Endothelial cell of umbilical vein (primary cell): ENCODE measurements around the gene PALB2. TPM values are rescaled to one million over a fixed set of nuclear protein-coding genes. Genes with fewer than 3 reads are reported as not detected.

Source experiments
- BruUV-seq: library from RNA; stranded (reverse); fragments of 400-500 nt; replicated peaks from 2 replicates; lab custom pipeline; 2021; lab: Mats Ljungman, UMichigan
- CTCF ChIA-PET: fragments of 300-600, 350-600 bp; sonication (Branson Sonifier 250); formaldehyde crosslinking; loops from one replicate; lab custom pipeline; 2021; ENCODE audit warnings: antibody characterized with exemption, inconsistent platforms; lab: Charles Lee
- POLR2A ChIA-PET: fragments of 300-600, 350-600 bp; sonication (Branson Sonifier 250); formaldehyde crosslinking; loops from one replicate; lab custom pipeline; 2021; ENCODE audit warnings: antibody characterized with exemption, inconsistent platforms; lab: Charles Lee
- DNase-seq: peaks from one replicate; pipeline ENCODE4 v3.0.0-alpha.2; 2011; ENCODE audit warnings: low read depth, low spot score
- FAIRE-seq: peaks from 2 replicates; lab custom pipeline; 2011; peaks lifted over from hg19 to GRCh38; lab: Jason Lieb, UNC
- H2AFZ ChIP-seq: 2 replicates; pipeline ENCODE4 v1.6.0; 2012; ENCODE audit warnings: low read depth, low read length, control low read depth, inconsistent platforms
- H3K27ac ChIP-seq: 2 replicates; pipeline ENCODE4 v1.5.1; 2011; ENCODE audit warnings: low read depth, mild to moderate bottlenecking, control low read depth, low read length, moderate library complexity; ENCODE audit not compliant: insufficient read depth
- H3K27me3 ChIP-seq, 2 experiments: 2 replicates each; pipeline versions ENCODE4 v1.6.0 to v1.6.1; 2011; ENCODE audit warnings: low read length in 2 of 2, mixed read lengths in 1 of 2; ENCODE audit not compliant: control insufficient read depth in 2 of 2, insufficient read depth in 2 of 2
- H3K36me3 ChIP-seq, 2 experiments: 2 replicates in 1 of 2; 3 replicates in 1 of 2; pipeline ENCODE4 v1.5.1; 2011; ENCODE audit warnings: low read length in 2 of 2, mild to moderate bottlenecking in 1 of 2, moderate library complexity in 1 of 2; ENCODE audit not compliant: control insufficient read depth in 2 of 2, insufficient read depth in 2 of 2; ENCODE audit errors: extremely low read depth in 1 of 2
- H3K4me1 ChIP-seq: 3 replicates; pipeline ENCODE4 v1.5.1; 2011; ENCODE audit warnings: mild to moderate bottlenecking, low read length; ENCODE audit not compliant: control insufficient read depth, insufficient read depth; ENCODE audit errors: extremely low read depth
- H3K4me2 ChIP-seq: 2 replicates; pipeline ENCODE4 v1.6.1; 2011; ENCODE audit warnings: low read length, control low read depth, mixed read lengths; ENCODE audit not compliant: insufficient read depth
- H3K4me3 ChIP-seq, 3 experiments: fragments of 200-600 bp in 1 of 3; sonication (generic), shearing (Covaris generic) in 1 of 3; replicated peaks in 1 of 3; 2 replicates each; pipeline ENCODE4 v1.5.1; 2011 to 2016; ENCODE audit warnings: control low read depth in 3 of 3, low read length in 3 of 3, mild to moderate bottlenecking in 2 of 3, inconsistent platforms in 1 of 3, low read depth in 1 of 3, moderate library complexity in 1 of 3; ENCODE audit not compliant: insufficient read depth in 1 of 3
- H3K79me2 ChIP-seq: 2 replicates; pipeline ENCODE4 v1.6.0; 2012; ENCODE audit warnings: low read length, inconsistent platforms; ENCODE audit not compliant: control insufficient read depth, insufficient read depth
- H3K9ac ChIP-seq: replicated peaks from 2 replicates; pipeline ENCODE3; 2011; ENCODE audit warnings: low read length, control low read depth; ENCODE audit not compliant: insufficient read depth; ENCODE audit errors: extremely low read depth
- H3K9me1 ChIP-seq: replicated peaks from 3 replicates; pipeline ENCODE4 v1.6.0; 2011; ENCODE audit warnings: mild to moderate bottlenecking, low read length; ENCODE audit not compliant: control insufficient read depth, insufficient read depth; ENCODE audit errors: extremely low read depth
- H3K9me3 ChIP-seq: replicated peaks from 2 replicates; pipeline ENCODE4 v1.5.1; 2012; ENCODE audit warnings: low read length, inconsistent platforms; ENCODE audit not compliant: control insufficient read depth, insufficient read depth
- H4K20me1 ChIP-seq: replicated peaks from 2 replicates; pipeline ENCODE3; 2011; ENCODE audit warnings: mild to moderate bottlenecking, low read length; ENCODE audit not compliant: control insufficient read depth, insufficient read depth; ENCODE audit errors: extremely low read depth
- EZH2 ChIP-seq: IDR thresholded peaks from 2 replicates; pipeline ENCODE4 v1.6.1; 2012; ENCODE audit warnings: borderline replicate concordance, low read depth, mild to moderate bottlenecking, moderate library complexity, low read length, inconsistent platforms; ENCODE audit not compliant: severe bottlenecking
- FOS ChIP-seq: IDR thresholded peaks from 2 replicates; pipeline ENCODE4 v1.6.1; 2011; ENCODE audit warnings: mild to moderate bottlenecking, low read length, moderate library complexity, borderline replicate concordance; ENCODE audit not compliant: insufficient read depth
- GATA2 ChIP-seq: IDR thresholded peaks from 2 replicates; pipeline ENCODE4 v1.7.0; 2011; ENCODE audit warnings: low read depth, mild to moderate bottlenecking, moderate library complexity, mixed read lengths, low read length; ENCODE audit not compliant: insufficient read length, insufficient read depth
- JUN ChIP-seq: IDR thresholded peaks from 2 replicates; pipeline ENCODE4 v1.6.1; 2011; ENCODE audit warnings: borderline replicate concordance, low read depth; ENCODE audit not compliant: insufficient read length, insufficient read depth
- MYC ChIP-seq: IDR thresholded peaks from one replicate; pipeline ENCODE4 v1.6.1; 2011; ENCODE audit warnings: mild to moderate bottlenecking, low read depth, low read length
- dilution Hi-C: fragments of 300-500 bp; cut with MboI; formaldehyde crosslinking; loops from one replicate; pipeline ENCODE4 v1.15.0; 2019; ENCODE audit warnings: low sequenced_read_pairs; ENCODE audit not compliant: extremely low pct_ligation_motif_present
- intact Hi-C: fragments of 100-400 bp; cut with micrococcal nuclease; formaldehyde crosslinking; loops from one replicate; pipeline ENCODE4 v1.10.0; 2022
- polyA plus RNA-seq, 4 experiments: library from polyadenylated mRNA; depleted of rRNA in 3 of 4; stranded (reverse) in 3 of 4; unstranded in 1 of 4; fragments of >200 nt; gene quantifications; 2 replicates each; pipeline versions ENCODE4 v1.2.1 to v1.2.3, GENCODE V29; 2011 to 2012; ENCODE audit warnings: missing spikeins in 1 of 4
- total RNA-seq: library from RNA; stranded (reverse); gene quantifications from 2 replicates; pipeline ENCODE4 v1.2.3, GENCODE V29; 2021
- TF ChIP-seq, protein P1 (sequence below): IDR thresholded peaks from 2 replicates; pipeline ENCODE4 v1.6.1; 2011; ENCODE audit not compliant: insufficient read depth, insufficient read length
- TF ChIP-seq, protein P2 (sequence below), 2 donors: IDR thresholded peaks; 1 replicate in 1 of 2; 2 replicates in 1 of 2; pipeline ENCODE4 v1.5.1; 2011; ENCODE audit warnings: low read length in 2 of 2, mild to moderate bottlenecking in 2 of 2, moderate library complexity in 2 of 2, control low read depth in 1 of 2, inconsistent platforms in 1 of 2, low read depth in 1 of 2; ENCODE audit not compliant: insufficient read depth in 1 of 2; ENCODE audit errors: extremely low read depth in 1 of 2

PALB2 gene
- total and polyA plus RNA-seq, 2 donors (not counting 3 experiments of a cell fraction or from before 2014, with no cell fraction given) = 5.1 to 15.6 TPM

DNA sequence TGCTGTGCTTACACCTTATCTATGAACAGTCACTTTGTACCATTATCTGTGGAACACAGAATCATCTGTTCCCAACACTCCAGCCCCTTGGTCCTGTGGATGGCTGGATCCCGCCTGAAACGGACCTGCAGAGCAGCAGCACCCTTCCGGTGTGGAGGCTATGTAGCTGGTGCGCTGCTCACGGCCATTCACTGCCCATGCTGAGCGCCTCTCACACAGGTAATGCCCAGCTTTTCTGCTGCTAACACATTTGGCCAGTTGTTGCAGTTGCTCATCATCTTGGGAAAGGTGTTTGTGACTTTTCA is 26.2 kb upstream of the PALB2 start:
- TF ChIP-seq, protein P1, sequence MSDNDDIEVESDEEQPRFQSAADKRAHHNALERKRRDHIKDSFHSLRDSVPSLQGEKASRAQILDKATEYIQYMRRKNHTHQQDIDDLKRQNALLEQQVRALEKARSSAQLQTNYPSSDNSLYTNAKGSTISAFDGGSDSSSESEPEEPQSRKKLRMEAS = no peak
- TF ChIP-seq, protein P2, sequence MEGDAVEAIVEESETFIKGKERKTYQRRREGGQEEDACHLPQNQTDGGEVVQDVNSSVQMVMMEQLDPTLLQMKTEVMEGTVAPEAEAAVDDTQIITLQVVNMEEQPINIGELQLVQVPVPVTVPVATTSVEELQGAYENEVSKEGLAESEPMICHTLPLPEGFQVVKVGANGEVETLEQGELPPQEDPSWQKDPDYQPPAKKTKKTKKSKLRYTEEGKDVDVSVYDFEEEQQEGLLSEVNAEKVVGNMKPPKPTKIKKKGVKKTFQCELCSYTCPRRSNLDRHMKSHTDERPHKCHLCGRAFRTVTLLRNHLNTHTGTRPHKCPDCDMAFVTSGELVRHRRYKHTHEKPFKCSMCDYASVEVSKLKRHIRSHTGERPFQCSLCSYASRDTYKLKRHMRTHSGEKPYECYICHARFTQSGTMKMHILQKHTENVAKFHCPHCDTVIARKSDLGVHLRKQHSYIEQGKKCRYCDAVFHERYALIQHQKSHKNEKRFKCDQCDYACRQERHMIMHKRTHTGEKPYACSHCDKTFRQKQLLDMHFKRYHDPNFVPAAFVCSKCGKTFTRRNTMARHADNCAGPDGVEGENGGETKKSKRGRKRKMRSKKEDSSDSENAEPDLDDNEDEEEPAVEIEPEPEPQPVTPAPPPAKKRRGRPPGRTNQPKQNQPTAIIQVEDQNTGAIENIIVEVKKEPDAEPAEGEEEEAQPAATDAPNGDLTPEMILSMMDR (IDR thresholded peaks at IDR 0.05; ENCODE audit: extremely low read depth in 1 of 2, insufficient read depth in 1 of 2, low read depth in 1 of 2, low read length in 2 of 2) = no peak
- no peak for TF ChIP-seq FOS
- TF ChIP-seq MYC = no peak
- TF ChIP-seq JUN = no peak
- TF ChIP-seq EZH2 = no peak
- no peak for TF ChIP-seq GATA2
- Histone ChIP-seq H3K4me3 (no peak overlapping the region), H3K9ac (no peak overlapping the region), H3K27ac (no peak overlapping the region), H3K4me2 (no peak overlapping the region), H4K20me1 (no peaks in the 10 kb centered on the region), H3K4me1 (peaks cover 20% of the 10 kb centered on the region), H3K9me3 (no peaks in the 10 kb centered on the region), H2AFZ (no peak overlapping the region), H3K9me1 (no peaks in the 10 kb centered on the region), H3K27me3 (no peaks in the 10 kb centered on the region), H3K36me3 (peaks cover 31 to 42% of the 10 kb centered on the region in 2 experiments), H3K79me2 (peaks cover 5% of the 10 kb centered on the region)
- intact Hi-C loops = no loop called here
- no TSS peak for BruUV-seq
- dilution Hi-C loops = no loop called here
- no peak for DNase-seq
- FAIRE-seq = no peak
- CTCF ChIA-PET = no interaction called here
- POLR2A ChIA-PET = no interaction called here
